K562 (cell line): ENCODE results near the gene SERINC3. TPM values are rescaled to one million over a fixed set of nuclear protein-coding genes. Genes with fewer than 3 reads are reported as not detected.

ENCODE experiments used
- ATAC-seq: fragments of 200-7000 bp; cut with Tn5 transposase; 3 replicates; pipeline ENCODE4 v1.9.1; 2020; ENCODE audit warnings: moderate library complexity
- BruUV-seq: library from RNA; stranded (reverse); fragments of 400-500 nt; replicated peaks from 2 replicates; lab custom pipeline; 2021; lab: Mats Ljungman, UMichigan
- CTCF ChIA-PET: fragments of 300-600 bp; formaldehyde crosslinking; extraction: SDS; loops from one replicate; lab custom pipeline; 2021; ENCODE audit warnings: low intra/inter-chr PET ratio; lab: Yijun Ruan, JAX
- POLR2A ChIA-PET: fragments of 300-600, 350-650 bp; sonication (Branson Sonifier 250); formaldehyde crosslinking; extraction: SDS; loops from one replicate; lab custom pipeline; 2021; ENCODE audit warnings: antibody characterized with exemption, inconsistent platforms; lab: Yijun Ruan, JAX
- DNase-seq, 4 experiments: peaks; one replicate each; pipeline versions ENCODE4 v3.0.0 to v3.0.0-alpha.2; 2011 to 2018; ENCODE audit warnings: low spot score in 3 of 4, mixed read lengths in 3 of 4; ENCODE audit errors: extremely low read depth in 1 of 4
- FAIRE-seq: peaks from 2 replicates; lab custom pipeline; 2011; peaks lifted over from hg19 to GRCh38; lab: Jason Lieb, UNC
- H2AFZ ChIP-seq: 2 replicates; pipeline ENCODE4 v1.6.0; 2011; ENCODE audit warnings: low read depth, low read length, control low read depth, inconsistent platforms
- H3K27ac ChIP-seq: fragments of 200-600 bp; 3 replicates; pipeline ENCODE4 v1.8.0; 2011; ENCODE audit warnings: low read depth, mild to moderate bottlenecking, control low read depth, inconsistent platforms, low read length, moderate library complexity, mixed read lengths; ENCODE audit errors: extremely low read depth
- H3K27me3 ChIP-seq, 2 experiments: fragments of 300-600 bp in 1 of 2; 2 replicates in 1 of 2; 3 replicates in 1 of 2; pipeline versions ENCODE4 v1.6.0 to v1.8.0; 2011; ENCODE audit warnings: inconsistent platforms in 2 of 2, low read length in 2 of 2, mild to moderate bottlenecking in 1 of 2, mixed read lengths in 1 of 2, moderate library complexity in 1 of 2; ENCODE audit not compliant: control insufficient read depth in 2 of 2, insufficient read depth in 2 of 2
- H3K36me3 ChIP-seq: fragments of 300-600 bp; 3 replicates; pipeline ENCODE4 v1.8.0; 2011; ENCODE audit warnings: mild to moderate bottlenecking, low read length, inconsistent platforms; ENCODE audit not compliant: control insufficient read depth, insufficient read depth
- H3K4me1 ChIP-seq, 2 experiments: fragments of 200-600 bp in 1 of 2; replicated peaks in 1 of 2; 2 replicates in 1 of 2; 3 replicates in 1 of 2; pipeline versions ENCODE4 v1.5.1 to v1.8.0; 2011; ENCODE audit warnings: inconsistent platforms in 2 of 2, low read length in 2 of 2, mild to moderate bottlenecking in 1 of 2, mixed read lengths in 1 of 2, moderate library complexity in 1 of 2; ENCODE audit not compliant: control insufficient read depth in 2 of 2, insufficient read depth in 2 of 2
- H3K4me2 ChIP-seq: 2 replicates; pipeline ENCODE4 v1.6.1; 2011; ENCODE audit warnings: low read length, control low read depth, inconsistent platforms, mixed read lengths; ENCODE audit not compliant: insufficient read depth
- H3K4me3 ChIP-seq: fragments of 200-600 bp; sonication (generic), shearing (Covaris generic); 2 replicates; pipeline ENCODE4 v1.5.1; 2016; ENCODE audit warnings: control low read depth, inconsistent platforms
- H3K79me2 ChIP-seq: fragments of 200-600 bp; 3 replicates; pipeline ENCODE4 v1.8.0; 2011; ENCODE audit warnings: low read length, inconsistent platforms; ENCODE audit not compliant: control insufficient read depth, insufficient read depth
- H3K9ac ChIP-seq, 2 experiments: 2 replicates each; pipeline versions ENCODE4 v1.6.0 to v1.6.1; 2011; ENCODE audit warnings: low read depth in 2 of 2, low read length in 2 of 2, control low read depth in 1 of 2, inconsistent platforms in 1 of 2, mild to moderate bottlenecking in 1 of 2, mixed read lengths in 1 of 2; ENCODE audit not compliant: insufficient read depth in 1 of 2
- H3K9me1 ChIP-seq: one replicate; pipeline ENCODE4 v1.6.0; 2011; ENCODE audit warnings: inconsistent platforms, mild to moderate bottlenecking, low read length, moderate library complexity; ENCODE audit not compliant: control insufficient read depth, insufficient read depth
- H3K9me3 ChIP-seq: replicated peaks from 2 replicates; pipeline ENCODE4 v1.5.1; 2011; ENCODE audit warnings: low read depth, low read length, inconsistent platforms; ENCODE audit not compliant: control insufficient read depth, insufficient read depth
- H4K20me1 ChIP-seq: replicated peaks from 2 replicates; pipeline ENCODE4 v1.6.1; 2011; ENCODE audit warnings: low read length, inconsistent platforms, mixed read lengths; ENCODE audit not compliant: control insufficient read depth, insufficient read depth
- BRCA1 ChIP-seq, 2 experiments: fragments of 450-650 bp in 1 of 2; sonication (generic) in 1 of 2; formaldehyde crosslinking in 1 of 2; IDR thresholded peaks; 2 replicates each; pipeline versions ENCODE4 v1.5.0 to v1.6.1; 2017 to 2020; ENCODE audit warnings: mild to moderate bottlenecking in 1 of 2, missing genetic modification reagents in 1 of 2
- CTBP1 ChIP-seq: fragments of 450-650 bp; IDR thresholded peaks from 2 replicates; pipeline ENCODE4 v1.6.1; 2016; ENCODE audit warnings: borderline replicate concordance
- GTF2E2 ChIP-seq: fragments of 200-800 bp; sonication (Bioruptor generic); IDR thresholded peaks from 2 replicates; pipeline ENCODE4 v1.6.1; 2016; ENCODE audit warnings: missing genetic modification characterization, missing compliant biosample characterization
- LEF1 ChIP-seq: fragments of 450-650 bp; IDR thresholded peaks from 2 replicates; pipeline ENCODE4 v1.6.1; 2016; ENCODE audit warnings: mild to moderate bottlenecking
- MEF2A ChIP-seq: IDR thresholded peaks from 2 replicates; pipeline ENCODE4 v1.6.1; 2011; ENCODE audit warnings: low read depth, mild to moderate bottlenecking, low read length, moderate library complexity; ENCODE audit not compliant: control insufficient read depth
- NFRKB ChIP-seq: fragments of 450-650 bp; IDR thresholded peaks from 2 replicates; pipeline ENCODE4 v1.6.1; 2016; ENCODE audit warnings: low read depth
- NFXL1 ChIP-seq: fragments of 450-650 bp; formaldehyde crosslinking; IDR thresholded peaks from 2 replicates; pipeline ENCODE4 v1.4.0; 2021; ENCODE audit warnings: mild to moderate bottlenecking
- NONO ChIP-seq, 2 experiments: fragments of 200-400 bp in 1 of 2; fragments of 450-650 bp in 1 of 2; formaldehyde crosslinking in 1 of 2; IDR thresholded peaks; 2 replicates each; pipeline ENCODE4 v1.6.1; 2017; ENCODE audit warnings: low read depth in 2 of 2, mild to moderate bottlenecking in 2 of 2, moderate library complexity in 2 of 2, low read length in 1 of 2
- NR3C1 ChIP-seq: sonication (generic); formaldehyde crosslinking; IDR thresholded peaks from 2 replicates; pipeline ENCODE4 v1.8.1; 2022; ENCODE audit warnings: missing genetic modification reagents
- PCBP1 ChIP-seq: fragments of 200-400 bp; formaldehyde crosslinking; IDR thresholded peaks from 2 replicates; pipeline ENCODE4 v1.6.1; 2018; ENCODE audit warnings: mild to moderate bottlenecking, low read depth, low read length; ENCODE audit not compliant: poor library complexity, severe bottlenecking
- PRMT5 ChIP-seq: sonication (generic); formaldehyde crosslinking; IDR thresholded peaks from 2 replicates; pipeline ENCODE4 v1.5.0; 2020; ENCODE audit warnings: missing genetic modification reagents
- RAD21 ChIP-seq, 2 experiments: fragments of 250-450 bp in 1 of 2; fragments of 450-650 bp in 1 of 2; sonication (Bioruptor Pico) in 1 of 2; formaldehyde crosslinking in 1 of 2; IDR thresholded peaks in 1 of 2; conservative IDR thresholded peaks in 1 of 2; 2 replicates each; pipeline versions ENCODE4 v1.4.0 to v1.8.0; 2020 to 2022; ENCODE audit warnings: mild to moderate bottlenecking in 2 of 2, moderate library complexity in 1 of 2
- RB1 ChIP-seq: fragments of 450-650 bp; IDR thresholded peaks from 2 replicates; pipeline ENCODE4 v1.6.1; 2017; ENCODE audit warnings: low read depth, mild to moderate bottlenecking
- RNF2 ChIP-seq: sonication (generic); IDR thresholded peaks from 2 replicates; pipeline ENCODE4 v1.6.1; 2016
- SAP30 ChIP-seq: fragments of 200-600 bp; sonication (generic); IDR thresholded peaks from 2 replicates; pipeline ENCODE4 v1.6.1; 2012; ENCODE audit warnings: borderline replicate concordance, low read depth, mild to moderate bottlenecking, moderate library complexity, low read length, control low read depth, inconsistent platforms; ENCODE audit not compliant: insufficient read depth, poor library complexity, severe bottlenecking
- SMAD2 ChIP-seq: fragments of 150-350 bp; IDR thresholded peaks from 2 replicates; pipeline ENCODE4 v1.6.1; 2014; ENCODE audit warnings: low read depth, mild to moderate bottlenecking, low read length
- SMAD4 ChIP-seq: fragments of 250-450 bp; sonication (Bioruptor Pico); conservative IDR thresholded peaks from 2 replicates; pipeline ENCODE4 v1.8.0; 2021; ENCODE audit warnings: inconsistent platforms, mild to moderate bottlenecking, moderate library complexity
- ZNF263 ChIP-seq: sonication (generic); formaldehyde crosslinking; IDR thresholded peaks from 2 replicates; pipeline ENCODE4 v1.8.0; 2022; ENCODE audit warnings: mild to moderate bottlenecking, missing genetic modification reagents, borderline replicate concordance
- ZNF408 ChIP-seq: fragments of 250-450 bp; sonication (Bioruptor Pico); IDR thresholded peaks from 2 replicates; pipeline ENCODE4 v1.4.0; 2020; ENCODE audit warnings: low read depth, mild to moderate bottlenecking, moderate library complexity
- WGBS: fragments of 100-300 bp; shearing (Covaris generic); methylation state at CpG from one replicate; pipeline ENCODE4 v1.1.6; 2016; ENCODE audit warnings: low coverage, mixed read lengths; ENCODE audit not compliant: insufficient coverage; ENCODE audit errors: missing lambda C conversion rate; 5-methylcytosine and 5-hydroxymethylcytosine counted together
- in situ Hi-C: fragments of 300-500 bp; cut with MboI; formaldehyde crosslinking; loops from 4 replicates; pipeline ENCODE4 v1.15.0; 2018; ENCODE audit warnings: inconsistent platforms, mixed read lengths
- intact Hi-C: fragments of 100-400 bp; cut with micrococcal nuclease; formaldehyde crosslinking; loops from 2 replicates; pipeline ENCODE4 v1.14.2; 2022
- polyA plus RNA-seq, 8 experiments: library from polyadenylated mRNA; depleted of rRNA in 4 of 8; stranded (reverse) in 5 of 8; unstranded in 3 of 8; fragments of >200 nt; fragmentation: Nextera tagmentation in 2 of 8; fragmentation: Illumina TruSeq in 1 of 8; extraction: Ambion mirVana in 2 of 8; extraction: Trizol in 1 of 8; gene quantifications; 2 replicates each; pipeline versions ENCODE4 v1.2.1 to v1.2.3, GENCODE V29; 2011 to 2014; ENCODE audit warnings: inconsistent platforms in 1 of 8, missing spikeins in 1 of 8
- total RNA-seq, 7 experiments: library from RNA; depleted of rRNA in 6 of 7; stranded (reverse); fragments of >200 nt in 6 of 7; fragmentation: Illumina TruSeq in 2 of 7; extraction: Trizol in 2 of 7; gene quantifications; 2 replicates each; pipeline versions ENCODE4 v1.2.1 to v1.2.3, GENCODE V29; 2011 to 2021; ENCODE audit warnings: low replicate concordance in 1 of 7
- TF ChIP-seq, protein P1 (sequence below): sonication (generic); formaldehyde crosslinking; IDR thresholded peaks from 2 replicates; pipeline ENCODE4 v1.9.0; 2022; ENCODE audit warnings: mild to moderate bottlenecking, missing genetic modification reagents

The SERINC3 gene
- total and polyA plus RNA-seq, 9 of the 15 experiments (the other 6 are each of a cell fraction or from before 2014, with no cell fraction given) = 24.7 to 107 (median 48.8) TPM

DNA sequence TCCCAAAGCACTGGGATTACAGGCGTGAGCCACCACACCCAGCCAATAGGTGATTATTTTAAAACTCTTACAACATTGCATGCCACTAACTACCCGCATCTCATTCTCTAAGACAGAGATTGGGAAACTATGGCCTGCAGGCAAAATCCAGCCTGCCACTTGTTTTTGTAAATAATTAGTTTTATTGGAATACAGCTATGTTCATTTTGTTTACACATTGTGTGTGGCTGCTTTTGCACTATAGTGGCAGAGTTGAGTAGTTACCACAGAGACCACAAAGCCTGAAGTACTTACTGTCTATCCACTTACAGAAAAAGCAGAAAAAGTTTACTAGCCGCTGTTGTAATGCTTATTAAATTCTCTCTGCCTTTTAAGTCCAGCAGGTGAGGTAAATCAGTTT lies 44.1 kb upstream of the SERINC3 start:
- DNase-seq (no peak), ATAC-seq (no peak), FAIRE-seq (no peak)
- intact Hi-C loops = no loop called here
- WGBS = 48% methylated on average over 3 of the region's 3 CpGs
- Histone ChIP-seq H2AFZ (no peak overlapping the region), H3K79me2 (no peaks in the 10 kb centered on the region), H3K36me3 (no peaks in the 10 kb centered on the region), H3K9me3 (no peaks in the 10 kb centered on the region), H3K27ac (no peak overlapping the region), H3K9me1 (no peaks in the 10 kb centered on the region), H3K4me1 (no peaks in the 10 kb centered on the region), H3K9ac (no peak overlapping the region), H4K20me1 (no peaks in the 10 kb centered on the region), H3K4me3 (no peak overlapping the region), H3K27me3 (no peaks in the 10 kb centered on the region), H3K4me2 (no peak overlapping the region)
- no TSS peak for BruUV-seq
- ChIA-PET CTCF (no interaction called here), POLR2A (no interaction called here)
- in situ Hi-C loops = no loop called here
- TF ChIP-seq NFRKB (no peak), SAP30 (no peak), LEF1 (no peak), CTBP1 (no peak), BRCA1 (IDR thresholded peaks at IDR 0.05) (no peak), BRCA1 (CRISPR knock-in tag; IDR thresholded peaks at IDR 0.05) (no peak), RNF2 (no peak), NONO (IDR thresholded peaks at IDR 0.05; ENCODE audit: low read depth in 2 of 2, low read length in 1 of 2) (no peak), SMAD2 (no peak), PCBP1 (no peak), NFXL1 (CRISPR knock-in tag) (no peak), GTF2E2 (tag) (no peak), RAD21 (CRISPR knock-in tag; conservative IDR thresholded peaks at IDR 0.05 in 1 of 2, IDR thresholded peaks at IDR 0.05 in 1 of 2) (no peak), ZNF263 (CRISPR knock-in tag) (no peak), RB1 (no peak), NR3C1 (CRISPR knock-in tag) (no peak), ZNF408 (CRISPR knock-in tag) (no peak), PRMT5 (no peak), SMAD4 (CRISPR knock-in tag) (no peak), MEF2A (no peak)
- TF ChIP-seq, protein P1, sequence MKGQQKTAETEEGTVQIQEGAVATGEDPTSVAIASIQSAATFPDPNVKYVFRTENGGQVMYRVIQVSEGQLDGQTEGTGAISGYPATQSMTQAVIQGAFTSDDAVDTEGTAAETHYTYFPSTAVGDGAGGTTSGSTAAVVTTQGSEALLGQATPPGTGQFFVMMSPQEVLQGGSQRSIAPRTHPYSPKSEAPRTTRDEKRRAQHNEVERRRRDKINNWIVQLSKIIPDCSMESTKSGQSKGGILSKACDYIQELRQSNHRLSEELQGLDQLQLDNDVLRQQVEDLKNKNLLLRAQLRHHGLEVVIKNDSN = no peak
